Measurements from ENCODE around the gene TMEM221. TPM values are rescaled to one million over a fixed set of nuclear protein-coding genes. Genes with fewer than 3 reads are reported as not detected.
A peak's percentile ranks its signal among the peaks of the same experiment; 100 is the strongest.

TMEM221 gene
- total RNA-seq, 2 experiments from 2014 or later = not detected

DNA sequence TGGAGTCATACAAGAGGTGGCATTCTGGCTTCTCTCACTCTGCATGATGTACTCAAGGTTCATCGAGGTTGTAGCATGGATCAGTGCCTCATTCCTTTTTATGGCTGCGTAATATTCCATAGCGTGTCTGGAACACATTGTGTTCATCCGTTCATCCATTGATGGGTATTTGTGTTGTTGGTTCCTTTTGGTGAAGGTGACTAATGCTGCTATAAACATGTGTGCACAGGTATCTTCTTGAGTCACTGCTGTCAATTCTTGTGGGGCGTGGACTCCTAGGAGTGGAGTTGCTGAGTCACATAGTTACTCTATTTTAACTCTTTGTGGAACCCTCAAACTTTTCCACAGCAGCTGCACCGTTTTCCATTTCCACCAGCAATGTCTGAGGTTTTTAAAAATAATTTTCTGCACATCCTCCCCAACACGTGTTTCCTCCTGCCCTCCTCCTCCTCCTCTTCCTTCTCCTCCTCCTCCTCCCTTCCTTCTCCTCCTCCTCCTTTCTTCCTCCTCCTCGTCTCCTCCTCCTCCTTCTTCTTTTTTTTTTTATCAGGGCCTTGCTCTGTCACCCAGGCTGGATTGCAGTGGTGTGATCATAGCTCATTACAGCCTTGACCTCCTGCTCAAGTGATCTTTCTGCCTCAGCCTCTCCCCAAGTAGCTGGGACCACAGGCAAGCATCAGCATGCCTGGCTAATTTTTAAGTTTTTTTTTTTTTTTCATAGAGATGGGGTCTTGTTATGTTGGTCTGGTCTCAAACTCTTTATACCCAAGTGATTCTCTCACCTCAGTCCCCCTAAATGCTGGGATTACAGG is 2.0 kb upstream of the TMEM221 start:
- Mint-ChIP-seq H3K36me3 (ENCODE audit: low read depth) (peaks cover 2% of the 10 kb centered on the region), H3K4me1 (peaks cover 19% of the 10 kb centered on the region), H3K9me3 (peaks cover 3% of the 10 kb centered on the region), H3K27me3 (peaks cover 37% of the 10 kb centered on the region), H3K27ac (peak overlapping the region; percentile 26), H3K4me3 (no peak overlapping the region)
- POLR2A ChIA-PET = no interaction called here
- CTCF ChIA-PET = interaction anchor here (1.3 kb wide), 1 partner anchor 14 kb away, joined by 3 read pairs; no protein-coding TSS in a partner anchor
- DNase-seq = peak; percentile 35

DNA sequence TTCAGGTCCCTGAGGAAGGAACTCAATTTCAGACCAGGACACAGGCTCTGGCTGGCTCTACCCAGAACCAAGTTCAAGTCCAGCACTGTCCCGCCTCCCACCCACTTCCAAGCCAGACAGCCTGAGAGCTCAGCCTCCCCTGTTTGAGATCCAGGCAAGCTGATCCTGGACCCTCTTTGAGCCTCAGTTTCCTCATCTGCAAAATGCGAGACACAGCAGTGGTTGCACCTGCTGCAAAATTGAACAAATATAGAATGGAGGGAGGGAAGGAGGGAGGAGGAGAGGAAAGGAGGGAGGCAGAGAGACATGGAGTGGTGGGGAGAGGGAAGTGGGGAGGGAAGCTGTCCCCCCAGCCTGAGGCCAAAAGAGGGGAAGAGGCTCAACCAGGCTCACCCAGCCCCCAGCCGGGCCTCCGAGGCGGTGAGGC is 751 bp downstream of the TMEM221 start:
- ChIA-PET POLR2A (no interaction called here), CTCF (interaction anchor here (1.1 to 1.4 kb wide), 2 partner anchors 21 to 23 kb away, joined by 3 to 4 read pairs; no protein-coding TSS in a partner anchor)
- peaks cover 24% of the 10 kb centered on the region for H3K27me3 Mint-ChIP-seq
- DNase-seq = no peak
- H3K4me3 Mint-ChIP-seq = no peak overlapping the region
- H3K4me1 Mint-ChIP-seq = peaks cover 19% of the 10 kb centered on the region
- H3K36me3 Mint-ChIP-seq (ENCODE audit: low read depth) = no peaks in the 10 kb centered on the region
- H3K27ac Mint-ChIP-seq = no peak overlapping the region
- no peaks in the 10 kb centered on the region for H3K9me3 Mint-ChIP-seq

DNA sequence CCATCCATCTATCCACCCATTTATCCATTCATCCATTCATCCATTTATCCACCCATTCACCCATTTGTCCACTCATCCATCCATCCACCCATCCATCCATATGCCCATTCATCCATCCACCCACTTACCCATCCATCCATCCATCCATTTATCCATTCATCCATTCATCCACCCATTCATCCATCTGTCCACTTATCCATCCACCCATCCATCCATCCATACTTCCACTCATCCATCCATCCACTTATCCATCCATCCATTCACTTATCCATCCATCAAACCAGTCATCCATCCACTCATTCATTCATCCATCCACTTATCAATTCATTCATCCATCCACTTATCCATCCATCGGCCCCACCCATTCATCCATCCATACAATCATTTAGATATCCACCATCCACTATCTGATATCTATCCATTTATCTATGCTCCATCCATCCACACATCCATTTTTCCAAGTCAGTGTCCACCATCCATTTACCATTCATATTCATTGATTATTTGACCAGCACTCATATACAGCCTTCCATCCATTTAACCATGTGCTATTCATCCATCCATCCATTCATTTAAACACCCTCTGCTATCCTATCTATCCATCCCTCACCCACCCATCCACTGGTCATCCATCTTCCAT is 2.8 kb downstream of the TMEM221 start:
- no peak for DNase-seq
- CTCF ChIA-PET = no interaction called here
- POLR2A ChIA-PET = no interaction called here
- H3K27me3 Mint-ChIP-seq = peaks cover 20% of the 10 kb centered on the region
- H3K36me3 Mint-ChIP-seq (ENCODE audit: low read depth) = no peaks in the 10 kb centered on the region
- H3K27ac Mint-ChIP-seq = no peak overlapping the region
- peaks cover 16% of the 10 kb centered on the region for H3K4me1 Mint-ChIP-seq
- H3K9me3 Mint-ChIP-seq = no peaks in the 10 kb centered on the region
- no peak overlapping the region for H3K4me3 Mint-ChIP-seq

DNA sequence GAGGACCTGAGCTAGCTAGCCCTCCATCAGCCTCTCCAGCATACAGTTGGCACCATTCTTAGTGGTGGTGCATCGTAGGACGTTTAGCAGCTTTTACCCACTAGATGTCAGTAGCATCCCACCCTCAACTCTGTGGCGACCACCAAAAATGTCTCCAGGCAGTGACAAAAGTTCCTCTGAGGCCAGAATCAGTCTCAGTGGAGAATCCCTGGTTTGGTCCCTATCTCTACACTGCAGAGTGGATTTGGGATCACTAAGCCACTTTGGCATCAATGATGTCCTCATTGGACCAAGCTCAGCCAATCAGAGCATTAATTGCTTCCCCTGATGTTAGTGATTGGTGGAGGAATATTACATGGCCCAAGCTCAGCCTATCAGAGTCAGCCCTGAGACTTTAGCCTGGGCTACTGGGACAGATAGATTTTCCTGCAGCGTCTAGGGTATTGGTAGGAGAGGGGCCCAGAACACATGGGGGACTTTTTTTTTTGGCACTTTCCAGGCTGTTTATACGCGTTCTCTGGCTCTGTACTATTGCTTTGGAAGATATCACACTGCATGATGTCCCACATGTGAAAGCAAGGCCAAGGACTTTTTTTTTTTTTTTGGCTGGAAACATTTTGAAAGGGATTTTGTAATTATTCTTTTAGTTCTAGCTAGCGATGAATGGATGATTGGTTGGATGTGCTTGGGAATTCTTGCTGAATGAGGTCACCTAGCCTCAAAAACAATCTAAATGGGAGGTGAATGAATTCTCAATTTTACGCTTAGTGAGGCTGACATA is 7.0 kb downstream of the TMEM221 start:
- H3K4me3 Mint-ChIP-seq = no peak overlapping the region
- no peaks in the 10 kb centered on the region for H3K9me3 Mint-ChIP-seq
- H3K27ac Mint-ChIP-seq = no peak overlapping the region
- H3K36me3 Mint-ChIP-seq (ENCODE audit: low read depth) = no peaks in the 10 kb centered on the region
- CTCF ChIA-PET = interaction anchor here (0.6 to 0.9 kb wide), 4 partner anchors 15 to 180 kb away, joined by 3 to 5 read pairs (median 3); no protein-coding TSS in a partner anchor
- POLR2A ChIA-PET = no interaction called here
- no peaks in the 10 kb centered on the region for H3K4me1 Mint-ChIP-seq
- DNase-seq = no peak
- H3K27me3 Mint-ChIP-seq = no peaks in the 10 kb centered on the region

DNA sequence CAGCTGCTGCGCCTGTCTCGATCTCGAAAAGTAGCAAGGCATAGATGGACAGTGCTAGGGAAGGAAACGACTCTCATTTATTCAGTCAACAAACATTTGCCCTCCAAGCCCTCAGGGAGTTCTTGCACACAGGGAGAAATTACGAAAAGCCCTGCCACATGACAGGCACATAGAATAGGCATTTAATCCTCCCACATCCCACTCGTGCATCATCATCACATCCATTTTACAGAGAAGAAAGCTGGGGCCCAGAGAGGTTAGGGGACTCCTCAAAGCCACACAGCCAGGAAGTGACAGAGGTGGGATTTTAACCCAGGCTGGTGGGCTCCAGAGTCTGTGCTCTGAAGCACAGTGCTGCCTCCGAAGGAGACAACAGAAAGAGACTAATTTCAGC is 11.6 kb downstream of the TMEM221 start:
- DNase-seq = no peak

DNA sequence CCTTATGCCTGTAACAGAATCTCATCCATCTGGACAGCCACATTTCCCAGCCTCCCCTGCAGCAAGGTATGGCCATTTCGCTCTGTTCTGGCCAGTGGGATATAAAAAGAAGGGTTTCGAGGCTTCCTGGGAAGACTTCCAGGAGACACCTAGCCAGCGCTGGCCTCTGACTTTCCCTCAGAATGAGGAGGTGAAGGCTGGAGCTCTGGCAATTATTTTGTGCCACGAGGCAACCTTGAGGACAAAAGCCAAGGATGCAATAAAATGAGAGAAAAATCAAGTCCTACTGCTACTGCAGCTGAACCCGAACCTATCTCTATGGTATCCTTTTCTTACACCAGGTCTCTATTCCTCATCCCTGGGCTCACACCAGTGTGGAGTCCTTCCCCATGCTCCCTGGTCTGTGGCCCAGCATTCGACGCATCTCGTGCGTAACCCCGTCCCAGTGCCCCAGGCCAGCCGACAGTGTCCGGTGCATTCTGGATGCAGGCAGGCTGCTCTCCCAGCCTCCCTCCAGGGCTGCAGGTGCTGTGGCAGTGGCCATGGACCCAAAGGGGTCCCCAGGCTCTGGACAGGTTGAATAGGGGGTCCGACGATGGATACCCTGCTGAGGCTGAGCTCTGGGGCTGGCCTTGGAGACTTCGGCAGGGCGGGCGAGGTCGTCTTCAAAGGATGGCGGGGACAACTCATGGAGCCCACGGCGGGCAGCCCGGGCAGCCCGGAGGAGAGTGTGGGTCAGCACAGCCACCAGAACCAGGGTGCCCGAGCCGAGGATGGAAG is 12.2 kb downstream of the TMEM221 start:
- H3K27me3 Mint-ChIP-seq = no peaks in the 10 kb centered on the region
- no peak for DNase-seq
- no peaks in the 10 kb centered on the region for H3K9me3 Mint-ChIP-seq
- no peak overlapping the region for H3K4me3 Mint-ChIP-seq
- ChIA-PET CTCF (interaction anchor here (0.6 to 1.3 kb wide), 4 partner anchors 15 to 1378 kb away, joined by 3 read pairs; no protein-coding TSS in a partner anchor), POLR2A (no interaction called here)
- peak overlapping the region; percentile 19 for H3K27ac Mint-ChIP-seq
- H3K36me3 Mint-ChIP-seq (ENCODE audit: low read depth) = no peaks in the 10 kb centered on the region
- H3K4me1 Mint-ChIP-seq = peaks cover 3% of the 10 kb centered on the region

More for the DNA sequence above, 11.6 kb downstream of the TMEM221 start:
- Mint-ChIP-seq H3K9me3 (no peaks in the 10 kb centered on the region), H3K4me1 (no peaks in the 10 kb centered on the region), H3K36me3 (ENCODE audit: low read depth) (no peaks in the 10 kb centered on the region), H3K27ac (peak overlapping the region; percentile 19), H3K4me3 (no peak overlapping the region), H3K27me3 (no peaks in the 10 kb centered on the region)
- ChIA-PET CTCF (interaction anchor here (0.6 to 1.3 kb wide), 3 partner anchors 14 to 587 kb away, joined by 3 to 6 read pairs (median 3); no protein-coding TSS in a partner anchor), POLR2A (no interaction called here)

DNA sequence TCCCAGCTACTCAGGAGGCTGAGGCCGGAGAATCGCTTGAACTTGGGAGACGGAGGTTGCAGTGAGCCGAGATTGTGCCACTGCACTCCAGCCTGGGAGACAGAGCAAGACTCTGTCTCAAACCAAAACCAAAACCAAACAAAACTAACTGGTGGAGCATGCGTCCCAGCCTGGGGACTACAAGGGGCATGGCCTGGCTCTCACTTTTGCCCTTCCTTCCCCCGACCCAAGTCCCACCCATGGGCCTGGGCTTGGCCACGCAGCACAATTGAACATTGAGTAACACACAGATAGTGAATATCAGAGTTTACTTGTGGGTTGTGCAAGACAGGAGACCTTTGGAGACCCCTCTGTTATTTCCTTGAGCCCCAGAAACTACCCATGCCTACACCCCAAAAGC is 13.2 kb downstream of the TMEM221 start:
- ChIA-PET CTCF (interaction anchor here (0.6 to 1.3 kb wide), 2 partner anchors 94 to 826 kb away, joined by 3 read pairs; no protein-coding TSS in a partner anchor), POLR2A (no interaction called here)
- Mint-ChIP-seq H3K36me3 (ENCODE audit: low read depth) (no peaks in the 10 kb centered on the region), H3K27me3 (no peaks in the 10 kb centered on the region), H3K4me1 (peaks cover 3% of the 10 kb centered on the region), H3K4me3 (no peak overlapping the region), H3K9me3 (no peaks in the 10 kb centered on the region), H3K27ac (no peak overlapping the region)
- DNase-seq = no peak

DNA sequence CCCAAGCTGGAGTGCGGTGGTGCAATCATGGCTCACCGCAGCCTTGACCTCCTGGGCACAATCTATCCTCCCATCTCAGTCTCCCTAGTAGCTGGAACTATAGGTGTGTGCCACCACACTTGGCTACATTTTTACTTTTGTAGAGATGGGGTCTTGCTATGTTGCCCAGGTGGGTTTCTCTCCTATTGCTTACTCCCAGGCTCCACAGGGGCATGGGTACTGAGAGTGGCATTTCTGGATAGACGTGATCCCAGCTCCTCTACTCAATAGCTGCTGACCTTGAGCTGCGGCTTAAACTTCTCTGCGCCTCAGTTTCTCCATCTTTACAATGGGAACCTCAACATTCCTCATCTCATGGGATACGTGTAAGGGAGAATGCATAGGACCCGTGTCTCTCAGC is 17.1 kb downstream of the TMEM221 start:
- Mint-ChIP-seq H3K36me3 (ENCODE audit: low read depth) (no peaks in the 10 kb centered on the region), H3K4me1 (peaks cover 3% of the 10 kb centered on the region), H3K27ac (no peak overlapping the region), H3K9me3 (no peaks in the 10 kb centered on the region), H3K27me3 (no peaks in the 10 kb centered on the region), H3K4me3 (no peak overlapping the region)
- ChIA-PET POLR2A (no interaction called here), CTCF (no interaction called here)
- no peak for DNase-seq

DNA sequence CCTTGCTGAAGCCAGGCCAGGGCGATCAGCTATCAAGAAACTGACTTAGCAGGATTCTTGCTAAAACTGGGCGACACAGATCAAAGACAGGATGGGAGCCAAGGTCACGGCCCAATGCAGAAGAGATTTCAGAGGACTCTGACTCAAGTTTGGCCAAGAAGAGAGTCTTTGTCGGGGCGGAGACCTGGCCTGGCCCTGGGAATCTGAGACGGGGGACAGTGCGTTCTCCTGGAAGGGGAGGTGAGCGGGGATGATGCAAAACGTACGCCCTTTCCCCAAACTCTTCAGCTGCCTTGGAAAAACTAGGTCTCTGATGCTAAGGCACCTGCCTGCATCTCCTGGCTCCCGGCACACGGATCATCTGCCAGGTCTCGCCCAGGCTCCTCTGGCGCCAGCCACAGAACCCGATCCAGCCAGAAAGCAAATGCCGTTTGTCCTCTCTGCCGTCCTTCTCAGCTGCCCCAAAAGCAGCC is 18.8 kb downstream of the TMEM221 start:
- Mint-ChIP-seq H3K27me3 (no peaks in the 10 kb centered on the region), H3K27ac (no peak overlapping the region), H3K9me3 (no peaks in the 10 kb centered on the region), H3K4me1 (peaks cover 5% of the 10 kb centered on the region), H3K36me3 (ENCODE audit: low read depth) (no peaks in the 10 kb centered on the region), H3K4me3 (no peak overlapping the region)
- ChIA-PET POLR2A (no interaction called here), CTCF (interaction anchor here (0.7 to 1.0 kb wide), 3 partner anchors 10 to 126 kb away, joined by 3 to 4 read pairs (median 4); partner anchors contain the start of gene MVB12A)
- DNase-seq = no peak

DNA sequence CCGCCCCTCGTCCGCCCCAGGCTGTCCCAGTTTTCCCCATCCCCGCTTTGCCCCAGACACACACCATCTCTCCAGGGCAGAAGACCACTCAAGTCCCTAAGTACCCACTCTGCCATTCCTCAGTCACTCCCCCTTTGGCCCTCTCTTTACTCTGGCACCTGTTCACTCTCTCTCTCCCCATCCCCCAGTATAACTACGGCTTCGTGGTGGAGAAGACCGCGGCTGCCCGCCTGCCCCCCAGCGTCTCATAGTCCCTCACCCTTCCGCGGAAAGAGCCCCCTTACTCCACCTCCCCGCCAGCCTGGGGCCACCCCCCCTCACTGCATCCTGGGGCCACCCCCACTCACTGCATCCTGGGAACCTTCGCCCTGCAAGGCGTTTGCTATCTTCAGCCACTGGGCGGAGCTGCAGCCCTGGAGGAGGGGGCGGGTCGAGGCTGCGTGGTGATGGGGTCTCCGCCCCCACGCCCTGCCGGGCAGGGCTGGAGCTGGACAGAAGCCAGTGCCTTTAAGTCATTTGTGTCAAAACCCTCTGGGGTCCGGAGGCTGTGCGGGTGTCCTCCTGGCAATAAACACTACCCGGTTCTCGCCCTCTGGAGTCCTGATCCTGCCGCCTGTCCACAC is 23.6 kb downstream of the TMEM221 start:
- peak; percentile 22 for DNase-seq
- Mint-ChIP-seq H3K4me1 (peaks cover 15% of the 10 kb centered on the region), H3K27me3 (no peaks in the 10 kb centered on the region), H3K4me3 (no peak overlapping the region), H3K36me3 (ENCODE audit: low read depth) (peaks cover 1% of the 10 kb centered on the region), H3K9me3 (no peaks in the 10 kb centered on the region), H3K27ac (no peak overlapping the region)
- CTCF ChIA-PET = interaction anchor here (0.7 to 1.4 kb wide), 4 partner anchors 14 to 42 kb away, joined by 3 to 5 read pairs (median 3); no protein-coding TSS in a partner anchor
- POLR2A ChIA-PET = no interaction called here

DNA sequence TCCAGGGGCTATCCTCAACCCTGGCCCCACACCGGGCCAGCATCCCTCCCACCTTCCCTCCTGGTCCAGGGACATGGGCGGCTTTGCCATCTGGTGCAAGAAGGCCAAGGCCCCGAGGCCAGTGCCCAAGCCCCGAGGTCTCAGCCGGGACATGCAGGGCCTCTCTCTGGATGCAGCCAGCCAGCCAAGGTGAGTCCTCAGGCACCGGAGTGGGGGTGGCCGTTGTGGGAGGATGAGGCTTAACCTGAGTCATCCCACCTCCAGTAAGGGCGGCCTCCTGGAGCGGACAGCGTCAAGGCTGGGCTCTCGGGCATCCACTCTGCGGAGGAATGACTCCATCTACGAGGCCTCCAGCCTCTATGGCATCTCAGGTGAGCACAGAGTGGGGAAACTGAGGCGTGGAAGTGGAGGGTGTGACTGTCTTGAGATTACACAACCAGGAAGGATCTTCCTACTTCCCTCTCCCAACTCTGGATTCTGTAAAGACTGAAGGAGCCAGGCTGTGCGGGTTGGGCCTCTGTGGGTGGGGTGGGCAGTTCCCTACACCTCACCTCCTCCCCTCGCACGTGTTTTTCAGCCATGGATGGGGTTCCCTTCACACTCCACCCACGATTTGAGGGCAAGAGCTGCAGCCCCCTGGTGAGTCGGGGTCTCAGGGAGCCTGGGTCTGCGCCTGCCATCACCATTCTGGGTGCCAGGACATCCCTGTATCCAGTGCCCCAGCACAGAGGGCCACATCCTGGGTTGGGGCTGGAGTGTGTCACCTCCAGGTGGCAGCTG is 24.8 kb downstream of the TMEM221 start:
- H3K27ac Mint-ChIP-seq = no peak overlapping the region
- H3K9me3 Mint-ChIP-seq = no peaks in the 10 kb centered on the region
- no peaks in the 10 kb centered on the region for H3K27me3 Mint-ChIP-seq
- POLR2A ChIA-PET = no interaction called here
- DNase-seq = no peak
- no peak overlapping the region for H3K4me3 Mint-ChIP-seq
- H3K36me3 Mint-ChIP-seq (ENCODE audit: low read depth) = peaks cover 1% of the 10 kb centered on the region
- CTCF ChIA-PET = interaction anchor here (1.1 kb wide), 1 partner anchor 43 kb away, joined by 3 read pairs; no protein-coding TSS in a partner anchor
- H3K4me1 Mint-ChIP-seq = peaks cover 25% of the 10 kb centered on the region

Measured in activated CD4-positive, alpha-beta T cell treated with anti-CD3 and anti-CD28 coated beads, Interleukin-2, amount 10 ng/mL, durations not matched to agents 7 days and 5 days (primary cell).